MCF 10A (cell line): ENCODE data around the gene SLC17A3. TPM values are rescaled to one million over a fixed set of nuclear protein-coding genes. Genes with fewer than 3 reads are reported as not detected.

Source experiments
- BruUV-seq: library from RNA; stranded (reverse); fragments of 400-500 nt; replicated peaks from 2 replicates; lab custom pipeline; 2021; lab: Mats Ljungman, UMichigan
- CTCF ChIA-PET: fragments of 300-600 bp; sonication (Branson Sonifier 250); formaldehyde crosslinking; extraction: SDS; loops from one replicate; lab custom pipeline; 2021; ENCODE audit warnings: antibody characterized with exemption, inconsistent platforms; lab: Yijun Ruan, JAX
- POLR2A ChIA-PET: fragments of 300-600, 350-650 bp; sonication (Branson Sonifier 250); formaldehyde crosslinking; extraction: SDS; loops from one replicate; lab custom pipeline; 2020; ENCODE audit warnings: antibody characterized with exemption, inconsistent platforms; lab: Yijun Ruan, JAX
- DNase-seq: peaks from one replicate; pipeline ENCODE4 v3.0.0-alpha.2; 2018; ENCODE audit not compliant: unreplicated experiment
- H3K27ac Mint-ChIP-seq: one replicate; pipeline ENCODE4 v1.8.0; 2022; ENCODE audit warnings: mild to moderate bottlenecking, low read depth, mixed read lengths; ENCODE audit not compliant: unreplicated experiment
- H3K27me3 Mint-ChIP-seq: one replicate; pipeline ENCODE4 v1.8.0; 2022; ENCODE audit warnings: mixed read lengths; ENCODE audit not compliant: insufficient read depth, unreplicated experiment
- H3K36me3 Mint-ChIP-seq: one replicate; pipeline ENCODE4 v1.8.0; 2022; ENCODE audit warnings: mild to moderate bottlenecking, moderate library complexity, mixed read lengths; ENCODE audit not compliant: insufficient read depth, unreplicated experiment
- H3K4me1 Mint-ChIP-seq: one replicate; pipeline ENCODE4 v1.8.0; 2022; ENCODE audit warnings: mixed read lengths; ENCODE audit not compliant: insufficient read depth, unreplicated experiment
- H3K4me3 Mint-ChIP-seq: one replicate; pipeline ENCODE4 v1.8.0; 2022; ENCODE audit warnings: mild to moderate bottlenecking, moderate library complexity, mixed read lengths; ENCODE audit not compliant: unreplicated experiment
- H3K9me3 Mint-ChIP-seq: one replicate; pipeline ENCODE4 v1.8.0; 2022; ENCODE audit warnings: mixed read lengths; ENCODE audit not compliant: unreplicated experiment
- intact Hi-C: fragments of 100-400 bp; cut with micrococcal nuclease; formaldehyde crosslinking; loops from 2 replicates; pipeline ENCODE4 v1.14.1; 2022
- total RNA-seq: library from RNA; stranded (reverse); gene quantifications from 2 replicates; pipeline ENCODE4 v1.2.3, GENCODE V29; 2022
- TF ChIP-seq, protein P1 (sequence below): fragments of 200-600 bp; IDR thresholded peaks from one replicate; pipeline ENCODE4 v1.8.0; 2022; ENCODE audit warnings: antibody characterized with exemption, mild to moderate bottlenecking; ENCODE audit not compliant: unreplicated experiment

SLC17A3 gene
- total RNA-seq, 1 experiment from 2014 or later, result not detected

DNA sequence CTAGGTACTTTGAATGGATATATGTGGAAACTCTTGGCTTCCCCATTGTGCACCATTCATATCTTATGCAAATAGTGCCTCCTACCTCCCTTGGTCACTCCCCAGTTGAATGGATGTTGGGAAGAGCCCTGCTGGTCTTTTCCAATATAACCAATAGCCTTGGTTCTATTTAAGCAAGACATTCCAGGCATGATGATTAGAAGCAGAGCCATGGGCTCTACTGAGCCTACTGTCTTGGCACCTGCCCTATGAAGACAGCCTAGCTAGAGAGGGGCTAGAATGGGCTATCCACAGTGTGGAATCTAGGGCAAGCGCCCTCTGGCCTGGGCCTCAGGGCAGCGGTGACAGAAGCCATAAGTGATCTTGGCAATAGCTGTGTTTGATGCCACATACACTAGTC is 57.8 kb downstream of the SLC17A3 start:
- Mint-ChIP-seq H3K4me3 (no peak overlapping the region), H3K27ac (no peak overlapping the region), H3K36me3 (no peaks in the 10 kb centered on the region), H3K9me3 (no peaks in the 10 kb centered on the region), H3K27me3 (peaks cover 91% of the 10 kb centered on the region), H3K4me1 (no peaks in the 10 kb centered on the region)
- BruUV-seq, result no TSS peak
- CTCF ChIA-PET, result interaction anchor here (0.9 kb wide), 1 partner anchor 115 kb away, joined by 4 read pairs; no protein-coding TSS in a partner anchor
- POLR2A ChIA-PET, result interaction anchor here (1.3 kb wide), 1 partner anchor 13 kb away, joined by 3 read pairs; no protein-coding TSS in a partner anchor
- intact Hi-C loops, result no loop called here
- TF ChIP-seq, protein P1, sequence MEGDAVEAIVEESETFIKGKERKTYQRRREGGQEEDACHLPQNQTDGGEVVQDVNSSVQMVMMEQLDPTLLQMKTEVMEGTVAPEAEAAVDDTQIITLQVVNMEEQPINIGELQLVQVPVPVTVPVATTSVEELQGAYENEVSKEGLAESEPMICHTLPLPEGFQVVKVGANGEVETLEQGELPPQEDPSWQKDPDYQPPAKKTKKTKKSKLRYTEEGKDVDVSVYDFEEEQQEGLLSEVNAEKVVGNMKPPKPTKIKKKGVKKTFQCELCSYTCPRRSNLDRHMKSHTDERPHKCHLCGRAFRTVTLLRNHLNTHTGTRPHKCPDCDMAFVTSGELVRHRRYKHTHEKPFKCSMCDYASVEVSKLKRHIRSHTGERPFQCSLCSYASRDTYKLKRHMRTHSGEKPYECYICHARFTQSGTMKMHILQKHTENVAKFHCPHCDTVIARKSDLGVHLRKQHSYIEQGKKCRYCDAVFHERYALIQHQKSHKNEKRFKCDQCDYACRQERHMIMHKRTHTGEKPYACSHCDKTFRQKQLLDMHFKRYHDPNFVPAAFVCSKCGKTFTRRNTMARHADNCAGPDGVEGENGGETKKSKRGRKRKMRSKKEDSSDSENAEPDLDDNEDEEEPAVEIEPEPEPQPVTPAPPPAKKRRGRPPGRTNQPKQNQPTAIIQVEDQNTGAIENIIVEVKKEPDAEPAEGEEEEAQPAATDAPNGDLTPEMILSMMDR, result no peak
- DNase-seq, result no peak

DNA sequence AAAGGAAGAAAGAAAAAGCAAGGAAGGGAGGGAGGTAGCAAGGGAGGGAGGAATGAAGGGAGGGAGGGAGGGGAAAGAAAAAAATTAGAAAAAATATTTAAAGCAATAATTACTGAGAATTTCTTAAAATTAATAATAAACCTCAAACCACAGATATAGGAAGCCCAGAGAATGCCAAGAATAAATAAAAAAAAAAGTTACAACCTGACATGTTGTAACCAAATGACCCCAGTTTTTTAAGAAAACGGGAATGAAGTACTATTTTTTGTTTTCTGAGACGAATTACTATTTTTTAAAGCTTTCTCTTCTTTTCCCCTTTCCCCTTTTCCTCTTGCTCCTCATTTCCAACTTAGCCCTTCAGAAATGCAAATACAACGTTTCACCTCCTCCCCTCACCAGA is 58.8 kb downstream of the SLC17A3 start:
- Mint-ChIP-seq H3K9me3 (no peaks in the 10 kb centered on the region), H3K4me1 (no peaks in the 10 kb centered on the region), H3K27me3 (peaks cover 96% of the 10 kb centered on the region), H3K27ac (no peak overlapping the region), H3K36me3 (no peaks in the 10 kb centered on the region), H3K4me3 (no peak overlapping the region)
- no peak for DNase-seq
- intact Hi-C loops, result no loop called here
- ChIA-PET POLR2A (interaction anchor here (0.5 to 0.8 kb wide), 2 partner anchors 191 to 753 kb away, joined by 4 to 5 read pairs; no protein-coding TSS in a partner anchor), CTCF (no interaction called here)
- TF ChIP-seq, protein P1, result no peak
- no TSS peak for BruUV-seq

DNA sequence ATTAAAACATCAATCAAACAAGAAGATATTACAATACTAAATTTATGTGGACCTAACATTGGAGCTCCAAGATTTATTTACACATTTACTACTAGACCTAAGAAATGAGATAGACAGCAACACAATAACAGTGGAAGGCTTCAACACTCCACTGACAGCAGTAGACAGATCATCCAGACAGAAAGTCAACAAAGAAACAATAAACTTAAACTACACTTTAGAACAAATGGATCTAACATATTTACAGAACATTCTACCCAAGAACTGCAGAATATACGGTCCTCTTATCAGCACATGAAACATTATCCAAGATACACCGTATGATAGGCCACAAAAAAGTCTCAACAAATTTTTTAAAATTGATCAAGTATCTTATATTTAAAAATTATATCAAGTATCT is 69.2 kb downstream of the SLC17A3 start:
- TF ChIP-seq, protein P1, result no peak
- H3K36me3 Mint-ChIP-seq, result no peaks in the 10 kb centered on the region
- no peaks in the 10 kb centered on the region for H3K9me3 Mint-ChIP-seq
- POLR2A ChIA-PET, result no interaction called here
- DNase-seq, result no peak
- BruUV-seq, result no TSS peak
- CTCF ChIA-PET, result no interaction called here
- H3K4me1 Mint-ChIP-seq, result no peaks in the 10 kb centered on the region
- no peak overlapping the region for H3K4me3 Mint-ChIP-seq
- H3K27me3 Mint-ChIP-seq, result peaks cover 72% of the 10 kb centered on the region
- H3K27ac Mint-ChIP-seq, result no peak overlapping the region
- intact Hi-C loops, result no loop called here

DNA sequence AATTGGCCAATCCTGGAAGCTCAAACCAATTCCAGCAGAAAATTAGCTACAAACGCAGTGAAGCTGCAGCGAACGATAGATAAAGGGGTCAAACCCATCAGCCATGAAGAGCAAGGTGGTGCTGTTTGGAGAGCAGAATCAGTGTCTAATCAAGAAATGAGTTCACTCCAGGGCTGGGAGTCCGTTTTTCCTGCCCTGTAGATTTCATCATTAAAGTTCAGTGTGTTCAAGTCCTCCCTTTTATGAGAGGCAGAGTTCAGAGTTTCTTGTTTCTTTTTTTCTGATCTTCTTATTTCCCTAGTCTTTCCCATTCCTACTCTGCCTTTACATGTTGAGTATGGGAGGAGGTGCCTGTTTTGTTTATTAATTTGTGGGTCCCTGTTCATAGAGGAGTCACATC is 72.6 kb downstream of the SLC17A3 start:
- ChIA-PET CTCF (no interaction called here), POLR2A (interaction anchor here (0.6 to 0.7 kb wide), 2 partner anchors 53 to 162 kb away, joined by 3 read pairs; no protein-coding TSS in a partner anchor)
- Mint-ChIP-seq H3K27ac (no peak overlapping the region), H3K36me3 (no peaks in the 10 kb centered on the region), H3K9me3 (no peaks in the 10 kb centered on the region), H3K4me3 (no peak overlapping the region), H3K4me1 (no peaks in the 10 kb centered on the region), H3K27me3 (peaks cover 77% of the 10 kb centered on the region)
- intact Hi-C loops, result no loop called here
- BruUV-seq, result no TSS peak
- DNase-seq, result no peak
- TF ChIP-seq, protein P1, result no peak

Other genes starting within 250 kb of the SLC17A3 start
- not detected in 2 replicates for gene SCGN, start 222.0 kb downstream of the SLC17A3 start, total RNA-seq
- gene SLC17A4, start 119.5 kb downstream of the SLC17A3 start, total RNA-seq, result not detected in 2 replicates
- not detected in 2 replicates for gene SLC17A1, start 42.2 kb downstream of the SLC17A3 start, total RNA-seq
- not detected in 2 replicates for gene SLC17A2, start 56.4 kb upstream of the SLC17A3 start, total RNA-seq
- 5.4 and 6.7 TPM in 2 replicates for gene TRIM38, start 88.6 kb upstream of the SLC17A3 start, total RNA-seq
- 2.8 and 5.2 TPM in 2 replicates for gene HFE, start 213.2 kb upstream of the SLC17A3 start, total RNA-seq